Loucy (cell line): ENCODE results near the gene ANTXRL.

Experiments used
- EZH2phosphoT487 ChIP-seq: fragments of 200-600 bp; IDR thresholded peaks from 2 replicates; pipeline ENCODE4 v1.6.1; 2018; ENCODE audit warnings: antibody characterized with exemption, mild to moderate bottlenecking, moderate library complexity, borderline replicate concordance
- TF ChIP-seq, protein P1 (sequence below): fragments of 200-600 bp; sonication (generic); conservative IDR thresholded peaks from 2 replicates; pipeline ENCODE4 v1.5.1; 2014; ENCODE audit warnings: mild to moderate bottlenecking, antibody characterized with exemption, low read length

DNA sequence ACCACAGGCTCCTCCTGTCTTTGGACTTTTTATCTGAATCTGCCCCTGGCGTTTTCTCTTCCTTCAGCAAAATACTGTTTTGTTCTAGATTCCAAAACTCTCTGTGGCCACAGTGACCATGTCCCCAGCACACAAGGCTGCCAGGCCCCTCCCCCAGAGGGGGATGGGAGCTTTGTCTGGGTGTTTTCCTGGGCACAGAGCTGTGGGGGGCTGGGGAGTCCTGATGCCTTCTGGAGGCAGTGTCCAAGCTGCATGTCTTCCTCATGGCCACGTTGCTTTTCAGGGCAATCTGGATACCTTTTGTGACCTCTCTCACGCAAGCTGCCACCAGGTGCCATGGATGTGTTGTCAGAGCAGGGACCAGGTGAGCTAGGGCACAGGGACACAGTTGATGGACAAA lies 26.2 kb downstream of the ANTXRL start:
- TF ChIP-seq EZH2phosphoT487, result no peak
- TF ChIP-seq, protein P1, sequence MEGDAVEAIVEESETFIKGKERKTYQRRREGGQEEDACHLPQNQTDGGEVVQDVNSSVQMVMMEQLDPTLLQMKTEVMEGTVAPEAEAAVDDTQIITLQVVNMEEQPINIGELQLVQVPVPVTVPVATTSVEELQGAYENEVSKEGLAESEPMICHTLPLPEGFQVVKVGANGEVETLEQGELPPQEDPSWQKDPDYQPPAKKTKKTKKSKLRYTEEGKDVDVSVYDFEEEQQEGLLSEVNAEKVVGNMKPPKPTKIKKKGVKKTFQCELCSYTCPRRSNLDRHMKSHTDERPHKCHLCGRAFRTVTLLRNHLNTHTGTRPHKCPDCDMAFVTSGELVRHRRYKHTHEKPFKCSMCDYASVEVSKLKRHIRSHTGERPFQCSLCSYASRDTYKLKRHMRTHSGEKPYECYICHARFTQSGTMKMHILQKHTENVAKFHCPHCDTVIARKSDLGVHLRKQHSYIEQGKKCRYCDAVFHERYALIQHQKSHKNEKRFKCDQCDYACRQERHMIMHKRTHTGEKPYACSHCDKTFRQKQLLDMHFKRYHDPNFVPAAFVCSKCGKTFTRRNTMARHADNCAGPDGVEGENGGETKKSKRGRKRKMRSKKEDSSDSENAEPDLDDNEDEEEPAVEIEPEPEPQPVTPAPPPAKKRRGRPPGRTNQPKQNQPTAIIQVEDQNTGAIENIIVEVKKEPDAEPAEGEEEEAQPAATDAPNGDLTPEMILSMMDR, result no peak
